AG04449 (cell line): ENCODE data around the gene RAE1.

Source experiments
- CTCF ChIA-PET: fragments of 350-600 bp; formaldehyde crosslinking; extraction: SDS; loops from one replicate; lab custom pipeline; 2021; ENCODE audit warnings: antibody characterized with exemption; lab: Yijun Ruan, JAX
- POLR2A ChIA-PET: fragments of 400-600, 350-600 bp; formaldehyde crosslinking; extraction: SDS; loops from one replicate; lab custom pipeline; 2020; ENCODE audit warnings: antibody characterized with exemption, inconsistent platforms; lab: Yijun Ruan, JAX
- DNase-seq: peaks from one replicate; pipeline ENCODE4 v3.0.0-alpha.2; 2010; ENCODE audit warnings: low read depth, low spot score
- H3K4me3 ChIP-seq: 2 replicates; pipeline ENCODE4 v1.5.1; 2011; ENCODE audit warnings: low read depth, mild to moderate bottlenecking, control low read depth, low read length
- TF ChIP-seq, protein P1 (sequence below): IDR thresholded peaks from one replicate; pipeline ENCODE4 v1.5.1; 2011; ENCODE audit warnings: mild to moderate bottlenecking, moderate library complexity, low read length, control low read depth, inconsistent platforms; ENCODE audit not compliant: insufficient read depth; ENCODE audit errors: missing control alignments

Gene RAE1

DNA sequence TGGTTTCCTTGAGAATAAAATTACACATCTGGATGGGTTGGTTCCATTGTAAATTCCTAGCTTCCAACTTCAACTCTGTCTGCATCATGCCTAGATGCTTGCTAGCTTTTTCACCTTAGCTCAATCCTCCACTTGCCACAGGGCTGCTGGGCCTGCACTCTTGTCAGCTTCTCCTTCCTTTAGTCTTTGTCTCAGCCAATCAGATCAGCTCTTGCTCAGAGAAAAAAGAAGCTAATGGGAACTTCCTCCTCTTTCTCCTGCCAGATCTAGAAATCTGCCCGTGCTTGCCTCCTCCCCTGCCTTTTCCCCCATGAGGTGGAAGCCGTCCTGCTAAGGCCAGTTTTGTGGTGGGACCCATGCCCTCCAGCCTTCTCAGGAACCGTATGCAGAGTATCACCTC is 18.5 kb downstream of the RAE1 start:
- ChIA-PET POLR2A (no interaction called here), CTCF (interaction anchor here (1.2 to 1.7 kb wide), 3 partner anchors 10 to 126 kb away, joined by 4 to 12 read pairs (median 6); no protein-coding TSS in a partner anchor)
- DNase-seq = no peak
- H3K4me3 ChIP-seq = no peak overlapping the region
- TF ChIP-seq, protein P1, sequence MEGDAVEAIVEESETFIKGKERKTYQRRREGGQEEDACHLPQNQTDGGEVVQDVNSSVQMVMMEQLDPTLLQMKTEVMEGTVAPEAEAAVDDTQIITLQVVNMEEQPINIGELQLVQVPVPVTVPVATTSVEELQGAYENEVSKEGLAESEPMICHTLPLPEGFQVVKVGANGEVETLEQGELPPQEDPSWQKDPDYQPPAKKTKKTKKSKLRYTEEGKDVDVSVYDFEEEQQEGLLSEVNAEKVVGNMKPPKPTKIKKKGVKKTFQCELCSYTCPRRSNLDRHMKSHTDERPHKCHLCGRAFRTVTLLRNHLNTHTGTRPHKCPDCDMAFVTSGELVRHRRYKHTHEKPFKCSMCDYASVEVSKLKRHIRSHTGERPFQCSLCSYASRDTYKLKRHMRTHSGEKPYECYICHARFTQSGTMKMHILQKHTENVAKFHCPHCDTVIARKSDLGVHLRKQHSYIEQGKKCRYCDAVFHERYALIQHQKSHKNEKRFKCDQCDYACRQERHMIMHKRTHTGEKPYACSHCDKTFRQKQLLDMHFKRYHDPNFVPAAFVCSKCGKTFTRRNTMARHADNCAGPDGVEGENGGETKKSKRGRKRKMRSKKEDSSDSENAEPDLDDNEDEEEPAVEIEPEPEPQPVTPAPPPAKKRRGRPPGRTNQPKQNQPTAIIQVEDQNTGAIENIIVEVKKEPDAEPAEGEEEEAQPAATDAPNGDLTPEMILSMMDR = no peak

DNA sequence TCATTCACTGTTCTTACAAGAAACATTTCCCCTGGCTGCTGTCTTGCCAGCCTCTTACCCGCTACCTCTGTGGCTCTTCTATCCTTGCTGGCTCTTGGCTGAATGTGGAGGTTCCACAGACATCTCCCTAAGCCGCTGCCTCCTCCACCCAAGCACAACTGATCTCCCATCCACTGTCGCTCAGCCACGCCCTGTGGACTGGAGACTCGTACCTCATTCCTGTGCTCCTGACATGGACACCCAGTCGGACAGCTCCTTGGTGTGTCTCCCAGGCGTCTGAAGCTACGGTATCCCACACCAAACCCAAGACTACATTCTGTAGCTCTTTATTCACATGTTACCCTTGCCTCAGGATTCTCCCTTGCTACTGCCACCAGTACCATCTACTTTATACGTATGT is 19.3 kb downstream of the RAE1 start:
- no peak overlapping the region for H3K4me3 ChIP-seq
- TF ChIP-seq, protein P1 = no peak
- ChIA-PET CTCF (interaction anchor here (1.5 to 1.7 kb wide), 2 partner anchors 11 to 125 kb away, joined by 4 to 12 read pairs; no protein-coding TSS in a partner anchor), POLR2A (no interaction called here)
- DNase-seq = no peak

DNA sequence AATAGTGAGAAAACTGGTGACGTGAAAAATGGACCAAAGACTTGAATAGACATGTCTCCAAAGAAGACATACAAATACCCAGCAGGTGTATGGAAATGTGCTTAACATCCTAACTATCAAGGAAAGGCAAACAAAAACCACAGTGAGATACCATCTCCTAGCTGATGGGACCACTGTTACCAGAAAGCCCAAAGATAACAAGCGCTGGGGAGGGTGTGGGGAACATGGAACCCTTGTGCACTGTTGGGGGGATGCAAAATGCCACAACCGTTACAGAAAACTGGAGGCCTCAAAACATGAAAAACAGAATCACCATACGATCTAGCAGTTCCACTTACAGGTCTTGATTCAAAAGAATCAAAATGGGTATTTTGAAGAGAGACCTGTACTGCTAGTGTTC is 20.3 kb downstream of the RAE1 start:
- TF ChIP-seq, protein P1 = no peak
- no peak overlapping the region for H3K4me3 ChIP-seq
- DNase-seq = no peak
- ChIA-PET CTCF (no interaction called here), POLR2A (no interaction called here)

DNA sequence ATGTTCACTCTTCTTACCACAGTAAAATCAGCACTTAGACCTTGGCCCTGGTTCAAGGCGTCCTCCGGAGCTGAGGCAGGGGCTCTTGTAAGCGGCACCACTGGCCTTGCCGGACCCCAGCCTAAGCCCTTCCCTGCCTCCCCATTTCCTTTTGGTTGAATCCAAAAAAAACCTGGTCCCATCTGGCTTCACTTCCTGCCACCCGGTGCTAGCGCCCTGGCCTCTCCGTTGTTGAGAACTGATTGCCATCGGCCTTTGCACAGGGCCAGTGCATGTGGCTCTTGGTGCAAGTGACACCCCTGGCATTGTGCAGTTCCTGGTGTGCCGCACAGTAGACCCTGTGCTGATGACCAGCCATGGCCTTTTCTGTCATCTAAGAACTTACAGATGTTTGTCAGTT is 21.1 kb downstream of the RAE1 start:
- TF ChIP-seq, protein P1 = no peak
- ChIA-PET CTCF (interaction anchor here (2.9 to 4.0 kb wide), 2 partner anchors 9 to 10 kb away, joined by 14 to 22 read pairs; no protein-coding TSS in a partner anchor), POLR2A (no interaction called here)
- DNase-seq = no peak
- no peak overlapping the region for H3K4me3 ChIP-seq

DNA sequence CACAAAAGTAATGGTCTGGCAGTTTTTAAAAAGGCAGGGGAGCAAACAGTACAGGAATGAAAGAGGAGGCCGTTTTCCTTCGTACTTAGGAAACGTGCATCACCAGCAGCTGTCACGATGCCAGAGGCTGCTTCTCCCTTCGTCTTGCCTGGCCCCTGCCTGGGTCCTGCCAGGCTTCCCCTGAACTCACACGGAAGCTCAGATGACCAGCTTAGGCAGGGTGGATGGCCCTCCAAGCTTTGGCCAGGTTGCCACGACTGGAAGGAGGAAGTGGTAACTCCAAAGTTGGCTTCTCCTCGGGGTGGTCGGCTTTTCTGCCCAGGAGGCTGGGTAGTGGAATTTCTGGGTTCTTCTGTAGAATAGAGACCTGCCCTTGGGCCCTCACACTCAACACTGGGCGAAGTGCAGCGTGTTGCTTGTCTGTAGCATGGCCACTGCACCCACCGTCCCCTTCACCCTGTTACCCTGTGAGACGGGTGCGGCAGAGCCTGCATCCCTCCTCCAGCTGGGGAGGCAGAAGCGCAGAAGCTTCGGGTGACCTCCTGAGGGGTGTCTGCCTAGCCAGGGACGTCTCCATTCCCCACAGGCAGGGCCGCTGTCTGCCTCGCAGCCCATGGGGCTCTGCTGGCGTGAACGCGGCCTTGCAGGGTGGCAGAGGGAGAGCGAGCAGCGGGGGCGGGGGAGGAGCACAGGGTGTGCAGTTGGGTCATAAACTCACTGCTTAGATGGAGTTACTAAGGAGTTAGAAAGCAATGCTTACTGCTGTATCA is 21.7 kb downstream of the RAE1 start:
- CTCF ChIA-PET = interaction anchor here (2.9 to 8.5 kb wide), 3 partner anchors 9 to 123 kb away, joined by 14 to 56 read pairs (median 22); no protein-coding TSS in a partner anchor
- POLR2A ChIA-PET = no interaction called here
- no peak for DNase-seq
- no peak overlapping the region for H3K4me3 ChIP-seq
- TF ChIP-seq, protein P1 = no peak

DNA sequence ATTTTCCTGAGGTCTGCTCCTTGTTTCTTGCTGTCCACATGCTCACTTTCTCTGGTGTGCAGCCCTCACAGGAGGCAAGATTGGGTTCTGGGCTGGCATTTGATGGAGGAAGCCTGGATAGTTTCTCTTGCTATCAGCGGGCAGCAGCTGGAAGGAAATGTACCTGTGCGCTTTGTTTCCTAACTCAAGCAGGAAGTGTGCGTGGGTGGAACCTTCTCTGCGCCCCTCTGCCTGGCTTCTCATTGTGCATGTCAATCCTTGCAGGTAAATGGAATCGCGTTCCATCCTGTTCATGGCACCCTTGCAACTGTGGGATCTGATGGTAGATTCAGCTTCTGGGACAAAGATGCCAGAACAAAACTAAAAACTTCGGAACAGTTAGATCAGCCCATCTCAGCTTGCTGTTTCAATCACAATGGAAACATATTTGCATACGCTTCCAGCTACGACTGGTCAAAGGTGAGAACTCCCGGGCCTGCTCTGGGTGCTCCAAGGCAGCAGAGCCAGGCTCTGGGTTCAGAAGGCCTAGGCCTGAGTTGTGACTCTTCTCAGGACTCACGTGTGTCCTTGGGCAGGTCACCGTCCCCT is 23.4 kb downstream of the RAE1 start:
- CTCF ChIA-PET = interaction anchor here (2.9 to 8.5 kb wide), 3 partner anchors 8 to 122 kb away, joined by 14 to 56 read pairs (median 22); no protein-coding TSS in a partner anchor
- no peak for DNase-seq
- TF ChIP-seq, protein P1 = no peak
- POLR2A ChIA-PET = no interaction called here
- H3K4me3 ChIP-seq = no peak overlapping the region
